K562 (cell line): ENCODE results near the gene IBA57. TPM values are rescaled to one million over a fixed set of nuclear protein-coding genes. Genes with fewer than 3 reads are reported as not detected.

Source experiments
- ATAC-seq: fragments of 200-7000 bp; cut with Tn5 transposase; 3 replicates; pipeline ENCODE4 v1.9.1; 2020; ENCODE audit warnings: moderate library complexity
- BruUV-seq: library from RNA; stranded (reverse); fragments of 400-500 nt; replicated peaks from 2 replicates; lab custom pipeline; 2021; lab: Mats Ljungman, UMichigan
- CTCF ChIA-PET: fragments of 300-600 bp; formaldehyde crosslinking; extraction: SDS; loops from one replicate; lab custom pipeline; 2021; ENCODE audit warnings: low intra/inter-chr PET ratio; lab: Yijun Ruan, JAX
- POLR2A ChIA-PET: fragments of 300-600, 350-650 bp; sonication (Branson Sonifier 250); formaldehyde crosslinking; extraction: SDS; loops from one replicate; lab custom pipeline; 2021; ENCODE audit warnings: antibody characterized with exemption, inconsistent platforms; lab: Yijun Ruan, JAX
- DNase-seq, 4 experiments: peaks; one replicate each; pipeline versions ENCODE4 v3.0.0 to v3.0.0-alpha.2; 2011 to 2018; ENCODE audit warnings: low spot score in 3 of 4, mixed read lengths in 3 of 4; ENCODE audit errors: extremely low read depth in 1 of 4
- FAIRE-seq: peaks from 2 replicates; lab custom pipeline; 2011; peaks lifted over from hg19 to GRCh38; lab: Jason Lieb, UNC
- H2AFZ ChIP-seq: 2 replicates; pipeline ENCODE4 v1.6.0; 2011; ENCODE audit warnings: low read depth, low read length, control low read depth, inconsistent platforms
- H3K27ac ChIP-seq: fragments of 200-600 bp; 3 replicates; pipeline ENCODE4 v1.8.0; 2011; ENCODE audit warnings: low read depth, mild to moderate bottlenecking, control low read depth, inconsistent platforms, low read length, moderate library complexity, mixed read lengths; ENCODE audit errors: extremely low read depth
- H3K27me3 ChIP-seq, 2 experiments: fragments of 300-600 bp in 1 of 2; 2 replicates in 1 of 2; 3 replicates in 1 of 2; pipeline versions ENCODE4 v1.6.0 to v1.8.0; 2011; ENCODE audit warnings: inconsistent platforms in 2 of 2, low read length in 2 of 2, mild to moderate bottlenecking in 1 of 2, mixed read lengths in 1 of 2, moderate library complexity in 1 of 2; ENCODE audit not compliant: control insufficient read depth in 2 of 2, insufficient read depth in 2 of 2
- H3K36me3 ChIP-seq: fragments of 300-600 bp; 3 replicates; pipeline ENCODE4 v1.8.0; 2011; ENCODE audit warnings: mild to moderate bottlenecking, low read length, inconsistent platforms; ENCODE audit not compliant: control insufficient read depth, insufficient read depth
- H3K4me1 ChIP-seq, 2 experiments: fragments of 200-600 bp in 1 of 2; replicated peaks in 1 of 2; 2 replicates in 1 of 2; 3 replicates in 1 of 2; pipeline versions ENCODE4 v1.5.1 to v1.8.0; 2011; ENCODE audit warnings: inconsistent platforms in 2 of 2, low read length in 2 of 2, mild to moderate bottlenecking in 1 of 2, mixed read lengths in 1 of 2, moderate library complexity in 1 of 2; ENCODE audit not compliant: control insufficient read depth in 2 of 2, insufficient read depth in 2 of 2
- H3K4me2 ChIP-seq: 2 replicates; pipeline ENCODE4 v1.6.1; 2011; ENCODE audit warnings: low read length, control low read depth, inconsistent platforms, mixed read lengths; ENCODE audit not compliant: insufficient read depth
- H3K4me3 ChIP-seq: fragments of 200-600 bp; sonication (generic), shearing (Covaris generic); 2 replicates; pipeline ENCODE4 v1.5.1; 2016; ENCODE audit warnings: control low read depth, inconsistent platforms
- H3K79me2 ChIP-seq: fragments of 200-600 bp; 3 replicates; pipeline ENCODE4 v1.8.0; 2011; ENCODE audit warnings: low read length, inconsistent platforms; ENCODE audit not compliant: control insufficient read depth, insufficient read depth
- H3K9ac ChIP-seq, 2 experiments: 2 replicates each; pipeline versions ENCODE4 v1.6.0 to v1.6.1; 2011; ENCODE audit warnings: low read depth in 2 of 2, low read length in 2 of 2, control low read depth in 1 of 2, inconsistent platforms in 1 of 2, mild to moderate bottlenecking in 1 of 2, mixed read lengths in 1 of 2; ENCODE audit not compliant: insufficient read depth in 1 of 2
- H3K9me1 ChIP-seq: one replicate; pipeline ENCODE4 v1.6.0; 2011; ENCODE audit warnings: inconsistent platforms, mild to moderate bottlenecking, low read length, moderate library complexity; ENCODE audit not compliant: control insufficient read depth, insufficient read depth
- H3K9me3 ChIP-seq: replicated peaks from 2 replicates; pipeline ENCODE4 v1.5.1; 2011; ENCODE audit warnings: low read depth, low read length, inconsistent platforms; ENCODE audit not compliant: control insufficient read depth, insufficient read depth
- H4K20me1 ChIP-seq: replicated peaks from 2 replicates; pipeline ENCODE4 v1.6.1; 2011; ENCODE audit warnings: low read length, inconsistent platforms, mixed read lengths; ENCODE audit not compliant: control insufficient read depth, insufficient read depth
- IFI16 ChIP-seq: fragments of 250-450 bp; sonication (Bioruptor Pico); IDR thresholded peaks from 2 replicates; pipeline ENCODE4 v2.1.2; 2022; ENCODE audit warnings: mild to moderate bottlenecking, inconsistent platforms
- PRMT5 ChIP-seq: sonication (generic); formaldehyde crosslinking; IDR thresholded peaks from 2 replicates; pipeline ENCODE4 v1.5.0; 2020; ENCODE audit warnings: missing genetic modification reagents
- SAFB2 ChIP-seq: fragments of 200-400 bp; formaldehyde crosslinking; IDR thresholded peaks from 2 replicates; pipeline ENCODE4 v1.6.1; 2018; ENCODE audit warnings: borderline replicate concordance, low read length, low read depth, moderate library complexity; ENCODE audit not compliant: severe bottlenecking
- SIN3A ChIP-seq, 2 experiments: fragments of 150-350 bp in 1 of 2; IDR thresholded peaks; 2 replicates each; pipeline ENCODE4 v1.6.1; 2011 to 2016; ENCODE audit warnings: borderline replicate concordance in 2 of 2, low read depth in 2 of 2, low read length in 2 of 2, mild to moderate bottlenecking in 2 of 2, moderate library complexity in 2 of 2; ENCODE audit not compliant: control insufficient read depth in 1 of 2
- SPI1 ChIP-seq: IDR thresholded peaks from 2 replicates; pipeline ENCODE4 v1.6.1; 2011; ENCODE audit warnings: low read depth, low read length, control low read depth, borderline replicate concordance
- STAG1 ChIP-seq: sonication (generic); formaldehyde crosslinking; IDR thresholded peaks from 2 replicates; pipeline ENCODE4 v1.5.0; 2020; ENCODE audit warnings: missing genetic modification reagents, borderline replicate concordance
- ZBED1 ChIP-seq: IDR thresholded peaks from 2 replicates; pipeline ENCODE4 v1.6.1; 2014
- ZNF311 ChIP-seq: fragments of 250-450 bp; sonication (Bioruptor Pico); IDR thresholded peaks from 2 replicates; pipeline ENCODE4 v1.4.0; 2020; ENCODE audit warnings: mild to moderate bottlenecking, moderate library complexity
- WGBS: fragments of 100-300 bp; shearing (Covaris generic); methylation state at CpG from one replicate; pipeline ENCODE4 v1.1.6; 2016; ENCODE audit warnings: low coverage, mixed read lengths; ENCODE audit not compliant: insufficient coverage; ENCODE audit errors: missing lambda C conversion rate; 5-methylcytosine and 5-hydroxymethylcytosine counted together
- in situ Hi-C: fragments of 300-500 bp; cut with MboI; formaldehyde crosslinking; loops from 4 replicates; pipeline ENCODE4 v1.15.0; 2018; ENCODE audit warnings: inconsistent platforms, mixed read lengths
- intact Hi-C: fragments of 100-400 bp; cut with micrococcal nuclease; formaldehyde crosslinking; loops from 2 replicates; pipeline ENCODE4 v1.14.2; 2022
- polyA plus RNA-seq, 8 experiments: library from polyadenylated mRNA; depleted of rRNA in 4 of 8; stranded (reverse) in 5 of 8; unstranded in 3 of 8; fragments of >200 nt; fragmentation: Nextera tagmentation in 2 of 8; fragmentation: Illumina TruSeq in 1 of 8; extraction: Ambion mirVana in 2 of 8; extraction: Trizol in 1 of 8; gene quantifications; 2 replicates each; pipeline versions ENCODE4 v1.2.1 to v1.2.3, GENCODE V29; 2011 to 2014; ENCODE audit warnings: inconsistent platforms in 1 of 8, missing spikeins in 1 of 8
- total RNA-seq, 7 experiments: library from RNA; depleted of rRNA in 6 of 7; stranded (reverse); fragments of >200 nt in 6 of 7; fragmentation: Illumina TruSeq in 2 of 7; extraction: Trizol in 2 of 7; gene quantifications; 2 replicates each; pipeline versions ENCODE4 v1.2.1 to v1.2.3, GENCODE V29; 2011 to 2021; ENCODE audit warnings: low replicate concordance in 1 of 7
- TF ChIP-seq, protein P1 (sequence below), 2 experiments: fragments of 450-650 bp in 1 of 2; IDR thresholded peaks; 2 replicates each; pipeline ENCODE4 v1.6.1; 2011 to 2017; ENCODE audit warnings: low read depth in 2 of 2, antibody characterized with exemption in 1 of 2, borderline replicate concordance in 1 of 2, low read length in 1 of 2, mild to moderate bottlenecking in 1 of 2, mixed read lengths in 1 of 2; ENCODE audit not compliant: control insufficient read depth in 1 of 2
- TF ChIP-seq, protein P2 (sequence below): sonication (generic); formaldehyde crosslinking; IDR thresholded peaks from 2 replicates; pipeline ENCODE4 v1.9.0; 2022; ENCODE audit warnings: mild to moderate bottlenecking, missing genetic modification reagents
- TF ChIP-seq, protein P3 (sequence below): fragments of 450-650 bp; IDR thresholded peaks from 2 replicates; pipeline ENCODE4 v1.6.1; 2017; ENCODE audit warnings: antibody characterized with exemption

IBA57 gene
- total and polyA plus RNA-seq, 9 of the 15 experiments (the other 6 are each of a cell fraction or from before 2014, with no cell fraction given), result 0.77 to 15.5 (median 2.7) TPM

DNA sequence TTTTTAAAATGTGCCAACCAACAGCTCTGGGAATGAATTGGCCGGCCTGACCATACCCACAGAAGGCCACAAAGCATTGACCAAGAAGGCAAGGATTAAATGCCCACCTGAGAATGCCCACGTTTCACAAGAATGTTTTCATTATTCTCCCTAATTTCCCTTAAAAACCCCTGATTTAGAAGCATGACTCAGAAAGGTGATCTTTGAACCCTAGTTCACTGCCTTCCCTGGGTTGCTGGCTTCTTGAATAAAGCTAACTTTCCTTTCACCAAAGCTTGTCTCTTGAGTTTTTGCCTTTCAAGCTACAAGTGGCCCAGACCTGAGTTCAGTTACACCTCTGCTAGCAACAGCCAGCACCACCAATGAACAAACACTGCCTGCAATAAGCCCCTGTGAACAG lies 42.1 kb upstream of the IBA57 start:
- intact Hi-C loops, result no loop called here
- ATAC-seq (no peak), DNase-seq (no peak), FAIRE-seq (no peak)
- Histone ChIP-seq H2AFZ (no peak overlapping the region), H3K4me3 (no peak overlapping the region), H3K27ac (no peak overlapping the region), H3K4me2 (no peak overlapping the region), H3K9me1 (no peaks in the 10 kb centered on the region), H4K20me1 (no peaks in the 10 kb centered on the region), H3K27me3 (no peaks in the 10 kb centered on the region), H3K4me1 (peaks cover 0 to 3% of the 10 kb centered on the region in 2 experiments; a peak in 2 of 5 replicates), H3K9ac (no peak overlapping the region), H3K36me3 (no peaks in the 10 kb centered on the region), H3K79me2 (no peaks in the 10 kb centered on the region), H3K9me3 (no peaks in the 10 kb centered on the region)
- POLR2A ChIA-PET, result interaction anchor here (0.7 to 2.0 kb wide), 4 partner anchors 8 to 335 kb away, joined by 3 to 6 read pairs (median 3); a partner anchor contains a TSS
- in situ Hi-C loops, result no loop called here
- TF ChIP-seq, protein P1, sequence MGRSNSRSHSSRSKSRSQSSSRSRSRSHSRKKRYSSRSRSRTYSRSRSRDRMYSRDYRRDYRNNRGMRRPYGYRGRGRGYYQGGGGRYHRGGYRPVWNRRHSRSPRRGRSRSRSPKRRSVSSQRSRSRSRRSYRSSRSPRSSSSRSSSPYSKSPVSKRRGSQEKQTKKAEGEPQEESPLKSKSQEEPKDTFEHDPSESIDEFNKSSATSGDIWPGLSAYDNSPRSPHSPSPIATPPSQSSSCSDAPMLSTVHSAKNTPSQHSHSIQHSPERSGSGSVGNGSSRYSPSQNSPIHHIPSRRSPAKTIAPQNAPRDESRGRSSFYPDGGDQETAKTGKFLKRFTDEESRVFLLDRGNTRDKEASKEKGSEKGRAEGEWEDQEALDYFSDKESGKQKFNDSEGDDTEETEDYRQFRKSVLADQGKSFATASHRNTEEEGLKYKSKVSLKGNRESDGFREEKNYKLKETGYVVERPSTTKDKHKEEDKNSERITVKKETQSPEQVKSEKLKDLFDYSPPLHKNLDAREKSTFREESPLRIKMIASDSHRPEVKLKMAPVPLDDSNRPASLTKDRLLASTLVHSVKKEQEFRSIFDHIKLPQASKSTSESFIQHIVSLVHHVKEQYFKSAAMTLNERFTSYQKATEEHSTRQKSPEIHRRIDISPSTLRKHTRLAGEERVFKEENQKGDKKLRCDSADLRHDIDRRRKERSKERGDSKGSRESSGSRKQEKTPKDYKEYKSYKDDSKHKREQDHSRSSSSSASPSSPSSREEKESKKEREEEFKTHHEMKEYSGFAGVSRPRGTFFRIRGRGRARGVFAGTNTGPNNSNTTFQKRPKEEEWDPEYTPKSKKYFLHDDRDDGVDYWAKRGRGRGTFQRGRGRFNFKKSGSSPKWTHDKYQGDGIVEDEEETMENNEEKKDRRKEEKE (IDR thresholded peaks at IDR 0.05; ENCODE audit: borderline replicate concordance in 1 of 2, control insufficient read depth in 1 of 2, low read depth in 2 of 2, low read length in 1 of 2), result no peak
- TF ChIP-seq, protein P2, sequence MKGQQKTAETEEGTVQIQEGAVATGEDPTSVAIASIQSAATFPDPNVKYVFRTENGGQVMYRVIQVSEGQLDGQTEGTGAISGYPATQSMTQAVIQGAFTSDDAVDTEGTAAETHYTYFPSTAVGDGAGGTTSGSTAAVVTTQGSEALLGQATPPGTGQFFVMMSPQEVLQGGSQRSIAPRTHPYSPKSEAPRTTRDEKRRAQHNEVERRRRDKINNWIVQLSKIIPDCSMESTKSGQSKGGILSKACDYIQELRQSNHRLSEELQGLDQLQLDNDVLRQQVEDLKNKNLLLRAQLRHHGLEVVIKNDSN (CRISPR knock-in tag), result no peak
- no peak for TF ChIP-seq IFI16 (CRISPR knock-in tag)
- no peak for TF ChIP-seq ZNF311 (CRISPR knock-in tag)
- no peak for TF ChIP-seq PRMT5 (CRISPR knock-in tag)
- TF ChIP-seq, protein P3, sequence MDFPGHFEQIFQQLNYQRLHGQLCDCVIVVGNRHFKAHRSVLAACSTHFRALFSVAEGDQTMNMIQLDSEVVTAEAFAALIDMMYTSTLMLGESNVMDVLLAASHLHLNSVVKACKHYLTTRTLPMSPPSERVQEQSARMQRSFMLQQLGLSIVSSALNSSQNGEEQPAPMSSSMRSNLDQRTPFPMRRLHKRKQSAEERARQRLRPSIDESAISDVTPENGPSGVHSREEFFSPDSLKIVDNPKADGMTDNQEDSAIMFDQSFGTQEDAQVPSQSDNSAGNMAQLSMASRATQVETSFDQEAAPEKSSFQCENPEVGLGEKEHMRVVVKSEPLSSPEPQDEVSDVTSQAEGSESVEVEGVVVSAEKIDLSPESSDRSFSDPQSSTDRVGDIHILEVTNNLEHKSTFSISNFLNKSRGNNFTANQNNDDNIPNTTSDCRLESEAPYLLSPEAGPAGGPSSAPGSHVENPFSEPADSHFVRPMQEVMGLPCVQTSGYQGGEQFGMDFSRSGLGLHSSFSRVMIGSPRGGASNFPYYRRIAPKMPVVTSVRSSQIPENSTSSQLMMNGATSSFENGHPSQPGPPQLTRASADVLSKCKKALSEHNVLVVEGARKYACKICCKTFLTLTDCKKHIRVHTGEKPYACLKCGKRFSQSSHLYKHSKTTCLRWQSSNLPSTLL, result no peak
- no peak for TF ChIP-seq STAG1 (CRISPR knock-in tag)
- TF ChIP-seq SIN3A (IDR thresholded peaks at IDR 0.05; ENCODE audit: borderline replicate concordance in 2 of 2, control insufficient read depth in 1 of 2, low read depth in 2 of 2, low read length in 2 of 2), result no peak
- TF ChIP-seq SPI1, result no peak
- TF ChIP-seq SAFB2, result no peak
- no peak for TF ChIP-seq ZBED1
- CTCF ChIA-PET, result no interaction called here
- BruUV-seq, result no TSS peak
- 23% methylated on average over 2 of the region's 2 CpGs for WGBS
